ENCODE measurements around the gene ARFIP1.

DNA sequence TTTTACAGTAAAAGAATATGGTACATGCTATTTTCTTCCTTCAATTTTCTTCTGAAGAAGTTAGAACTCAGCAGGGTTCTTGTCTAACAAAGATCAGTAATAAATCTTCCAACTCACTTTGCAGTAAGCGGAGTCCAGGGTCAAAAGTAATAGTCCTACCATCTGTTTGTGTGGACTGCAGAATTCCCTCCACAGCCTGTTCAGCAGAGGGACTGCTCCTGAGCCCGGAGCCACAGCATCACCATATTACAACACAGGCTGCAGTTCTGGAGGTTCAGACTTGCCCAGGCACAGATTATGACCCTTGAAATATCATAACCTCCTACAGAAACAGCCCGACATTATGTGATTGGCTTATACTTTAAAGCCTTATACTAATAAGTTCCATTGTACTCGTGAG, 166.7 kb downstream of the ARFIP1 start:
- TF ChIP-seq, protein P1, sequence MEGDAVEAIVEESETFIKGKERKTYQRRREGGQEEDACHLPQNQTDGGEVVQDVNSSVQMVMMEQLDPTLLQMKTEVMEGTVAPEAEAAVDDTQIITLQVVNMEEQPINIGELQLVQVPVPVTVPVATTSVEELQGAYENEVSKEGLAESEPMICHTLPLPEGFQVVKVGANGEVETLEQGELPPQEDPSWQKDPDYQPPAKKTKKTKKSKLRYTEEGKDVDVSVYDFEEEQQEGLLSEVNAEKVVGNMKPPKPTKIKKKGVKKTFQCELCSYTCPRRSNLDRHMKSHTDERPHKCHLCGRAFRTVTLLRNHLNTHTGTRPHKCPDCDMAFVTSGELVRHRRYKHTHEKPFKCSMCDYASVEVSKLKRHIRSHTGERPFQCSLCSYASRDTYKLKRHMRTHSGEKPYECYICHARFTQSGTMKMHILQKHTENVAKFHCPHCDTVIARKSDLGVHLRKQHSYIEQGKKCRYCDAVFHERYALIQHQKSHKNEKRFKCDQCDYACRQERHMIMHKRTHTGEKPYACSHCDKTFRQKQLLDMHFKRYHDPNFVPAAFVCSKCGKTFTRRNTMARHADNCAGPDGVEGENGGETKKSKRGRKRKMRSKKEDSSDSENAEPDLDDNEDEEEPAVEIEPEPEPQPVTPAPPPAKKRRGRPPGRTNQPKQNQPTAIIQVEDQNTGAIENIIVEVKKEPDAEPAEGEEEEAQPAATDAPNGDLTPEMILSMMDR (conservative IDR thresholded peaks at IDR 0.05): no peak
- no peak for TF ChIP-seq ZFX (IDR thresholded peaks at IDR 0.05)

Data from C4-2B (cell line).